ENCODE results near the gene RPP21. TPM values are rescaled to one million over a fixed set of nuclear protein-coding genes. Genes with fewer than 3 reads are reported as not detected.

The RPP21 gene
- total and polyA plus RNA-seq, 2 of the 8 experiments (the other 6 are each of a cell fraction or from before 2014, with no cell fraction given) = 63.0 to 219 TPM

DNA sequence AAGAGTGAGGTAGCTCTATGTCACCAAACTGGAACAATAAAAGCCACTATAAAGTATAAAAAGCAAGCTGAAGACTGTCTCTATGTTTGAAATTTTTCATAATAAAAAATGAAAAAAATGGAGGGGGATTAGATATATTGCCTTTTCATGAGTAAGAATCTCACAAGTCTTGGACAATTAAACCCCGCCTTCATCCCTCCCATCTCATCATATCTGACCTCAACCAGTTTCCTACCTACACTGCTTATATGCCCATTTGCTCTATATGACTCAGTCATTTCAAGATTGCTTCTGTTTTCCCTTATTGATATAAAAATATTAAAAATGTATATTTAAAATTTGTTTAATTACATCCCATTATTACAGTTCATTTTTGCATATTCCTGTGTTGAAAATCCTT lies 21.1 kb upstream of the RPP21 start:
- Histone ChIP-seq H3K56ac (replicated peaks; ENCODE audit: insufficient read length, low read depth, low read length) (no peak overlapping the region), H3K18ac (ENCODE audit: extremely low read depth, low read length) (no peak overlapping the region), H4K20me1 (replicated peaks in 1 of 2; ENCODE audit: control insufficient read depth in 1 of 2, insufficient read depth in 2 of 2, low read length in 2 of 2) (peaks cover 0 to 5% of the 10 kb centered on the region in 2 experiments), H4K91ac (replicated peaks; ENCODE audit: insufficient read length, low read length) (no peak overlapping the region), H2BK20ac (ENCODE audit: low read length) (no peak overlapping the region), H2BK5ac (ENCODE audit: low read depth, low read length) (no peak overlapping the region), H3K4me1 (replicated peaks in 1 of 4; ENCODE audit: control insufficient read depth in 3 of 4, insufficient read depth in 4 of 4, low read length in 3 of 4) (peaks cover 5 to 24% (median 19%) of the 10 kb centered on the region in 4 experiments), H3K79me1 (ENCODE audit: low read depth, low read length) (peaks cover 5% of the 10 kb centered on the region; the same call in 1 of the 2 replicates), H4K5ac (ENCODE audit: insufficient read length, low read depth, low read length) (no peak overlapping the region), H3K23me2 (ENCODE audit: low read depth, low read length) (peaks cover 4% of the 10 kb centered on the region; the same call in 1 of the 2 replicates), H3K14ac (ENCODE audit: insufficient read length) (no peak overlapping the region), H3K4ac (replicated peaks; ENCODE audit: insufficient read length, low read depth, low read length) (no peak overlapping the region), H2AK5ac (ENCODE audit: low read depth, low read length) (no peak overlapping the region), H3K27ac (ENCODE audit: low read depth, low read length) (no peak overlapping the region), H2AFZ (ENCODE audit: low read length) (no peak overlapping the region), H2BK15ac (ENCODE audit: low read length) (no peak overlapping the region), H3K4me2 (ENCODE audit: insufficient read depth in 1 of 2, low read depth in 2 of 2, low read length in 2 of 2) (no peak overlapping the region; a peak in 1 of 4 replicates), H3K27me3 (replicated peaks in 1 of 4; ENCODE audit: control insufficient read depth in 3 of 4, extremely low read depth in 1 of 4, insufficient read depth in 3 of 4, low read length in 3 of 4) (no peaks in the 10 kb centered on the region), H2BK12ac (ENCODE audit: low read depth, low read length) (no peak overlapping the region), H3K79me2 (ENCODE audit: control insufficient read depth in 1 of 2, insufficient read depth in 2 of 2, low read length in 2 of 2) (peaks cover 15 to 78% of the 10 kb centered on the region in 2 experiments; a peak in 3 of 4 replicates), H3K36me3 (ENCODE audit: control insufficient read depth in 2 of 4, insufficient read depth in 4 of 4, low read length in 3 of 4) (no peaks in the 10 kb centered on the region; a peak in 1 of 8 replicates), H3K23ac (ENCODE audit: insufficient read length) (no peak overlapping the region), H4K8ac (ENCODE audit: extremely low read depth, insufficient read depth, low read length) (no peak overlapping the region), H3K9ac (replicated peaks in 1 of 4; ENCODE audit: extremely low read depth in 1 of 4, low read depth in 3 of 4, low read length in 3 of 4) (no peak overlapping the region), H3K4me3 (ENCODE audit: extremely low read depth in 1 of 4, insufficient read depth in 2 of 4, low read depth in 3 of 4, low read length in 4 of 4) (no peak overlapping the region; a peak in 1 of 8 replicates), H2BK120ac (replicated peaks; ENCODE audit: low read depth, low read length) (no peak overlapping the region), H3K9me3 (ENCODE audit: insufficient read depth in 2 of 2, low read depth in 1 of 2, low read length in 1 of 2) (no peaks in the 10 kb centered on the region)
- TF ChIP-seq SUZ12 (IDR thresholded peaks at IDR 0.05; ENCODE audit: low read length) (no peak), ASH2L (IDR thresholded peaks at IDR 0.05; ENCODE audit: low read length) (no peak), CEBPB (IDR thresholded peaks at IDR 0.05; ENCODE audit: low read depth, low read length) (no peak), YY1 (IDR thresholded peaks at IDR 0.05; ENCODE audit: low read depth, low read length) (no peak), POLR2A (IDR thresholded peaks at IDR 0.05; ENCODE audit: control extremely low read depth in 1 of 2, low read depth in 2 of 2, low read length in 2 of 2) (no peak), PHF8 (conservative IDR thresholded peaks at IDR 0.05; ENCODE audit: low read depth, low read length) (no peak), NRF1 (IDR thresholded peaks at IDR 0.05; ENCODE audit: low read depth, low read length) (no peak), SIRT6 (IDR thresholded peaks at IDR 0.05; ENCODE audit: low read length) (no peak)
- TF ChIP-seq, protein P1, sequence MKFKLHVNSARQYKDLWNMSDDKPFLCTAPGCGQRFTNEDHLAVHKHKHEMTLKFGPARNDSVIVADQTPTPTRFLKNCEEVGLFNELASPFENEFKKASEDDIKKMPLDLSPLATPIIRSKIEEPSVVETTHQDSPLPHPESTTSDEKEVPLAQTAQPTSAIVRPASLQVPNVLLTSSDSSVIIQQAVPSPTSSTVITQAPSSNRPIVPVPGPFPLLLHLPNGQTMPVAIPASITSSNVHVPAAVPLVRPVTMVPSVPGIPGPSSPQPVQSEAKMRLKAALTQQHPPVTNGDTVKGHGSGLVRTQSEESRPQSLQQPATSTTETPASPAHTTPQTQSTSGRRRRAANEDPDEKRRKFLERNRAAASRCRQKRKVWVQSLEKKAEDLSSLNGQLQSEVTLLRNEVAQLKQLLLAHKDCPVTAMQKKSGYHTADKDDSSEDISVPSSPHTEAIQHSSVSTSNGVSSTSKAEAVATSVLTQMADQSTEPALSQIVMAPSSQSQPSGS (IDR thresholded peaks at IDR 0.05; ENCODE audit: low read length) = no peak
- TF ChIP-seq, protein P2, sequence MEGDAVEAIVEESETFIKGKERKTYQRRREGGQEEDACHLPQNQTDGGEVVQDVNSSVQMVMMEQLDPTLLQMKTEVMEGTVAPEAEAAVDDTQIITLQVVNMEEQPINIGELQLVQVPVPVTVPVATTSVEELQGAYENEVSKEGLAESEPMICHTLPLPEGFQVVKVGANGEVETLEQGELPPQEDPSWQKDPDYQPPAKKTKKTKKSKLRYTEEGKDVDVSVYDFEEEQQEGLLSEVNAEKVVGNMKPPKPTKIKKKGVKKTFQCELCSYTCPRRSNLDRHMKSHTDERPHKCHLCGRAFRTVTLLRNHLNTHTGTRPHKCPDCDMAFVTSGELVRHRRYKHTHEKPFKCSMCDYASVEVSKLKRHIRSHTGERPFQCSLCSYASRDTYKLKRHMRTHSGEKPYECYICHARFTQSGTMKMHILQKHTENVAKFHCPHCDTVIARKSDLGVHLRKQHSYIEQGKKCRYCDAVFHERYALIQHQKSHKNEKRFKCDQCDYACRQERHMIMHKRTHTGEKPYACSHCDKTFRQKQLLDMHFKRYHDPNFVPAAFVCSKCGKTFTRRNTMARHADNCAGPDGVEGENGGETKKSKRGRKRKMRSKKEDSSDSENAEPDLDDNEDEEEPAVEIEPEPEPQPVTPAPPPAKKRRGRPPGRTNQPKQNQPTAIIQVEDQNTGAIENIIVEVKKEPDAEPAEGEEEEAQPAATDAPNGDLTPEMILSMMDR (IDR thresholded peaks at IDR 0.05; ENCODE audit: control extremely low read depth in 1 of 3, insufficient read depth in 1 of 3, low read depth in 1 of 3, low read length in 3 of 3) = no peak
- DNase-seq (ENCODE audit: low read depth in 1 of 2, low spot score in 2 of 2) (no peak), FAIRE-seq (no peak)
- ChIA-PET CTCF (ENCODE audit: partially characterized antibody) (interaction anchor here (1.0 to 2.3 kb wide), 2 partner anchors 105 to 221 kb away, joined by 3 to 5 read pairs; no protein-coding TSS in a partner anchor), POLR2A (ENCODE audit: partially characterized antibody) (interaction anchor here (0.6 to 6.3 kb wide), 7 partner anchors 8 to 120 kb away, joined by 3 to 92 read pairs (median 3); partner anchors contain the start of gene TRIM26)
- 100% methylated on average over 1 of the region's 1 CpG; no CpG with 5 or more reads in 1 of the 2 experiments for WGBS, 2 experiments (ENCODE audit: extremely low coverage in 1 of 2, insufficient coverage in 1 of 2, insufficient read length in 1 of 2, insufficient replicate concordance in 2 of 2, low coverage in 1 of 2, low lambda C conversion rate in 2 of 2, missing lambda C conversion rate in 1 of 2)

All from H1 (cell line).